ENCODE data around the gene CLEC20A.
"Not testable (repeated sequence)": the region's sequence is repeated elsewhere in the genome, so short reads cannot be mapped to it uniquely, and the experiment has no call there.

CLEC20A gene

GRCh38 chr1:178529364-178530036 lies 32.7 kb upstream of the CLEC20A start:
- DNase-seq (ENCODE audit: low spot score) = no peak

GRCh38 chr1:178528953-178529335 lies 32.2 kb upstream of the CLEC20A start:
- no peak for DNase-seq (ENCODE audit: low spot score)

- no peak for DNase-seq (ENCODE audit: low spot score)
Observed at GRCh38 chr1:178528228-178528952, 31.6 kb upstream of the CLEC20A start.

- no peak for DNase-seq (ENCODE audit: low spot score)
Observed at GRCh38 chr1:178527117-178527516, 30.4 kb upstream of the CLEC20A start.

- no peak for DNase-seq (ENCODE audit: low spot score)
Observed at GRCh38 chr1:178521241-178521640, 24.5 kb upstream of the CLEC20A start.

- no peak for DNase-seq (ENCODE audit: low spot score)
Observed at GRCh38 chr1:178520803-178521202, 24.0 kb upstream of the CLEC20A start.

GRCh38 chr1:178518894-178519293 lies 22.1 kb upstream of the CLEC20A start:
- no peak for DNase-seq (ENCODE audit: low spot score)

GRCh38 chr1:178516110-178516509 lies 19.3 kb upstream of the CLEC20A start:
- DNase-seq (ENCODE audit: low spot score) = no peak

- DNase-seq (ENCODE audit: low spot score) = no peak
Observed at GRCh38 chr1:178513278-178513983, 16.7 kb upstream of the CLEC20A start.

- DNase-seq (ENCODE audit: low spot score) = no peak
Observed at GRCh38 chr1:178512566-178513277, 16.0 kb upstream of the CLEC20A start, which contains the start of gene TEX35. TEX35 (plus strand) TSS chr1:178513109; CDS start chr1:178513189, 80 bp downstream.

- DNase-seq (ENCODE audit: low spot score) = no peak
Observed at GRCh38 chr1:178510155-178510554, 13.4 kb upstream of the CLEC20A start.

GRCh38 chr1:178509414-178510007 lies 12.7 kb upstream of the CLEC20A start:
- no peak for DNase-seq (ENCODE audit: low spot score)

- DNase-seq (ENCODE audit: low spot score) = no peak
Observed at GRCh38 chr1:178506669-178507068, 9.9 kb upstream of the CLEC20A start.

- no peak for DNase-seq (ENCODE audit: low spot score)
Observed at GRCh38 chr1:178506177-178506576, 9.4 kb upstream of the CLEC20A start.

GRCh38 chr1:178504286-178504685 lies 7.5 kb upstream of the CLEC20A start:
- no peak for DNase-seq (ENCODE audit: low spot score)

- no peak for DNase-seq (ENCODE audit: low spot score)
Observed at GRCh38 chr1:178503849-178504248, 7.1 kb upstream of the CLEC20A start.

GRCh38 chr1:178503316-178503715 lies 6.6 kb upstream of the CLEC20A start:
- DNase-seq (ENCODE audit: low spot score) = not testable (repeated sequence)

- no peak for DNase-seq (ENCODE audit: low spot score)
Observed at GRCh38 chr1:178502856-178503255, 6.1 kb upstream of the CLEC20A start.

- no peak for DNase-seq (ENCODE audit: low spot score)
Observed at GRCh38 chr1:178502330-178502714, 5.6 kb upstream of the CLEC20A start.

GRCh38 chr1:178501705-178502329 lies 5.1 kb upstream of the CLEC20A start:
- DNase-seq (ENCODE audit: low spot score) = peak; percentile 25

GRCh38 chr1:178500936-178501554 lies 4.3 kb upstream of the CLEC20A start:
- DNase-seq (ENCODE audit: low spot score) = no peak
